22Rv1 (cell line): ENCODE results near the gene WDR76.

Experiments used
- CTCF ChIP-seq: fragments of 450-650 bp; IDR thresholded peaks from 2 replicates; pipeline ENCODE4 v1.5.1; 2017; ENCODE audit warnings: mild to moderate bottlenecking
- ZFX ChIP-seq: fragments of 450-650 bp; IDR thresholded peaks from 2 replicates; pipeline ENCODE4 v1.6.1; 2017; ENCODE audit warnings: antibody characterized with exemption, borderline replicate concordance

- TF ChIP-seq CTCF (no peak), ZFX (no peak)
Measured at GRCh38 chr15:43793647-43794046, 33.2 kb upstream of the WDR76 start.
